HepG2 (cell line): ENCODE results near the gene COL26A1. TPM values are rescaled to one million over a fixed set of nuclear protein-coding genes. Genes with fewer than 3 reads are reported as not detected.
"Not testable (repeated sequence)": the region's sequence is repeated elsewhere in the genome, so short reads cannot be mapped to it uniquely, and the experiment has no call there.

Experiments used
- ATAC-seq: fragments of 200-7000 bp; cut with Tn5 transposase; 3 replicates; pipeline ENCODE4 v1.9.1; 2020; ENCODE audit warnings: mild to moderate bottlenecking, moderate library complexity
- BruUV-seq: library from RNA; stranded (reverse); fragments of 400-500 nt; replicated peaks from 2 replicates; lab custom pipeline; 2021; lab: Mats Ljungman, UMichigan
- CTCF ChIA-PET: fragments of 300-600 bp; formaldehyde crosslinking; extraction: SDS; loops from one replicate; lab custom pipeline; 2021; ENCODE audit warnings: low total read pairs, inconsistent platforms, low intra/inter-chr PET ratio; lab: Yijun Ruan, JAX
- POLR2A ChIA-PET: fragments of 350-600 bp; sonication (Branson Sonifier 250); formaldehyde crosslinking; loops from one replicate; lab custom pipeline; 2020; ENCODE audit warnings: antibody characterized with exemption, inconsistent platforms; lab: Yijun Ruan, JAX
- DNase-seq: peaks from one replicate; pipeline ENCODE4 v3.0.0-alpha.2; 2015; ENCODE audit warnings: low spot score
- FAIRE-seq: peaks from 3 replicates; lab custom pipeline; 2011; peaks lifted over from hg19 to GRCh38; lab: Jason Lieb, UNC
- H2AFZ ChIP-seq: one replicate; pipeline ENCODE4 v1.6.1; 2011; ENCODE audit warnings: low read length, inconsistent platforms
- H3K27ac ChIP-seq: fragments of 300-600 bp; 3 replicates; pipeline ENCODE4 v1.8.0; 2011; ENCODE audit warnings: mixed run types, mild to moderate bottlenecking, mixed read lengths, low read length, inconsistent platforms; ENCODE audit not compliant: insufficient read depth; ENCODE audit errors: extremely low read length
- H3K27me3 ChIP-seq, 2 experiments: fragments of 200-600 bp in 1 of 2; 2 replicates in 1 of 2; 3 replicates in 1 of 2; pipeline versions ENCODE4 v1.6.0 to v1.8.0; 2011; ENCODE audit warnings: low read length in 2 of 2, mild to moderate bottlenecking in 2 of 2, moderate library complexity in 2 of 2, inconsistent platforms in 1 of 2; ENCODE audit not compliant: insufficient read depth in 2 of 2, control insufficient read depth in 1 of 2
- H3K36me3 ChIP-seq, 2 experiments: fragments of 200-600 bp in 1 of 2; replicated peaks in 1 of 2; 2 replicates in 1 of 2; 3 replicates in 1 of 2; pipeline versions ENCODE4 v1.5.1 to v1.8.0; 2011; ENCODE audit warnings: low read length in 2 of 2, inconsistent platforms in 1 of 2; ENCODE audit not compliant: insufficient read depth in 2 of 2, control insufficient read depth in 1 of 2
- H3K4me1 ChIP-seq: 2 replicates; pipeline ENCODE4 v1.5.1; 2012; ENCODE audit warnings: low read length, inconsistent platforms; ENCODE audit not compliant: insufficient read depth
- H3K4me2 ChIP-seq: 2 replicates; pipeline ENCODE4 v1.6.0; 2011; ENCODE audit warnings: low read depth, low read length, inconsistent platforms
- H3K4me3 ChIP-seq, 3 experiments: fragments of 200-600 bp in 1 of 3; sonication (generic), shearing (Covaris generic) in 1 of 3; replicated peaks in 1 of 3; 2 replicates each; pipeline ENCODE4 v1.5.1; 2011 to 2016; ENCODE audit warnings: low read length in 3 of 3, inconsistent platforms in 2 of 3, low read depth in 2 of 3, mild to moderate bottlenecking in 2 of 3, control low read depth in 1 of 3, mixed read lengths in 1 of 3; ENCODE audit not compliant: insufficient read depth in 1 of 3
- H3K79me2 ChIP-seq: one replicate; pipeline ENCODE4 v1.6.1; 2011; ENCODE audit warnings: low read length, inconsistent platforms; ENCODE audit not compliant: insufficient read depth
- H3K9ac ChIP-seq: 2 replicates; pipeline ENCODE4 v1.6.0; 2011; ENCODE audit warnings: mild to moderate bottlenecking, low read depth, low read length, inconsistent platforms; ENCODE audit not compliant: insufficient read depth
- H3K9me3 ChIP-seq: 2 replicates; pipeline ENCODE4 v1.5.1; 2012; ENCODE audit warnings: mild to moderate bottlenecking, low read length
- H4K20me1 ChIP-seq: 2 replicates; pipeline ENCODE4 v1.6.0; 2011; ENCODE audit warnings: inconsistent platforms, mild to moderate bottlenecking, low read length, moderate library complexity; ENCODE audit not compliant: insufficient read depth
- ELF1 ChIP-seq: sonication (generic); formaldehyde crosslinking; IDR thresholded peaks from 2 replicates; pipeline ENCODE4 v1.4.0; 2020; ENCODE audit warnings: missing genetic modification reagents
- HOXA9 ChIP-seq: sonication (generic); formaldehyde crosslinking; IDR thresholded peaks from 2 replicates; pipeline ENCODE4 v1.8.1; 2022; ENCODE audit warnings: missing genetic modification reagents, mild to moderate bottlenecking, moderate library complexity, borderline replicate concordance
- KMT2B ChIP-seq: IDR thresholded peaks from 2 replicates; pipeline ENCODE4 v1.6.1; 2016; ENCODE audit warnings: missing genetic modification reagents, missing compliant biosample characterization
- MEIS2 ChIP-seq: sonication (generic); formaldehyde crosslinking; IDR thresholded peaks from 2 replicates; pipeline ENCODE4 v1.9.0; 2021; ENCODE audit warnings: mild to moderate bottlenecking, missing genetic modification reagents
- PPARG ChIP-seq: conservative IDR thresholded peaks from 2 replicates; pipeline ENCODE4 v1.6.1; 2016; ENCODE audit warnings: missing biosample characterization, missing genetic modification reagents
- SATB2 ChIP-seq: sonication (generic); formaldehyde crosslinking; IDR thresholded peaks from 2 replicates; pipeline ENCODE4 v1.5.0; 2020; ENCODE audit warnings: missing genetic modification reagents
- ZNF225 ChIP-seq: sonication (generic); formaldehyde crosslinking; IDR thresholded peaks from 2 replicates; pipeline ENCODE4 v1.4.0; 2020; ENCODE audit warnings: mild to moderate bottlenecking, missing genetic modification reagents
- ZNF331 ChIP-seq: sonication (generic); formaldehyde crosslinking; IDR thresholded peaks from 2 replicates; pipeline ENCODE4 v1.4.0; 2020; ENCODE audit warnings: missing genetic modification reagents
- ZNF557 ChIP-seq: sonication (generic); formaldehyde crosslinking; IDR thresholded peaks from 2 replicates; pipeline ENCODE4 v1.4.0; 2020; ENCODE audit warnings: missing genetic modification reagents
- ZNF619 ChIP-seq: sonication (generic); formaldehyde crosslinking; IDR thresholded peaks from 2 replicates; pipeline ENCODE4 v1.4.0; 2020; ENCODE audit warnings: mild to moderate bottlenecking, missing genetic modification reagents
- WGBS: methylation state at CpG from one replicate; pipeline ENCODE4 v1.1.6; 2017; ENCODE audit warnings: low lambda C conversion rate; 5-methylcytosine and 5-hydroxymethylcytosine counted together
- in situ Hi-C: cut with HindIII; loops from 2 replicates; pipeline ENCODE4 v1.10.0; 2017; ENCODE audit warnings: low pct_unique_long_range_greater_than_20kb; ENCODE audit not compliant: extremely low pct_ligation_motif_present
- intact Hi-C: fragments of 100-400 bp; cut with micrococcal nuclease; formaldehyde crosslinking; loops from one replicate; pipeline ENCODE4 v1.10.0; 2022; ENCODE audit not compliant: unreplicated experiment
- polyA plus RNA-seq, 8 experiments: library from polyadenylated mRNA; depleted of rRNA in 3 of 8; stranded (reverse) in 7 of 8; unstranded in 1 of 8; fragments of >200 nt; fragmentation: Illumina TruSeq in 4 of 8; extraction: Trizol in 4 of 8; gene quantifications; 2 replicates each; pipeline versions ENCODE4 v1.2.1 to v1.2.3, GENCODE V29; 2011 to 2016; ENCODE audit warnings: low read depth in 4 of 8, missing spikeins in 1 of 8, mixed read lengths in 1 of 8; ENCODE audit not compliant: insufficient read depth in 1 of 8
- total RNA-seq, 5 experiments: library from RNA; depleted of rRNA; stranded (reverse); fragments of >200 nt; fragmentation: Illumina TruSeq; extraction: Trizol; gene quantifications; 2 replicates each; pipeline ENCODE4 v1.2.3, GENCODE V29; 2016; ENCODE audit warnings: low read depth in 1 of 5
- TF ChIP-seq, protein P1 (sequence below): sonication (generic); formaldehyde crosslinking; IDR thresholded peaks from 2 replicates; pipeline ENCODE4; 2020; ENCODE audit warnings: missing genetic modification reagents, mild to moderate bottlenecking, borderline replicate concordance
- TF ChIP-seq, protein P2 (sequence below): sonication (generic); formaldehyde crosslinking; IDR thresholded peaks from 2 replicates; pipeline ENCODE4 v1.8.1; 2023; ENCODE audit warnings: missing genetic modification reagents, mild to moderate bottlenecking, borderline replicate concordance

The COL26A1 gene
- total and polyA plus RNA-seq, 2 of the 13 experiments (the other 11 are each of a cell fraction or from before 2014, with no cell fraction given), result 7.8 to 9.2 TPM

GRCh38 chr7:101347477-101347876, 15.2 kb upstream of the COL26A1 start:
- Histone ChIP-seq H3K27ac (no peak overlapping the region), H3K4me1 (peaks cover 12% of the 10 kb centered on the region), H3K4me2 (no peak overlapping the region), H3K27me3 (no peaks in the 10 kb centered on the region), H3K9me3 (no peaks in the 10 kb centered on the region), H3K79me2 (no peaks in the 10 kb centered on the region), H3K9ac (no peak overlapping the region), H2AFZ (no peak overlapping the region), H3K36me3 (no peaks in the 10 kb centered on the region), H3K4me3 (no peak overlapping the region), H4K20me1 (no peaks in the 10 kb centered on the region)
- DNase-seq, result no peak
- FAIRE-seq, result no peak
- POLR2A ChIA-PET, result no interaction called here
- 85% methylated on average over 14 of the region's 15 CpGs for WGBS
- in situ Hi-C loops (no loop called here), intact Hi-C loops (no loop called here)
- TF ChIP-seq ZNF331, result no peak
- no peak for TF ChIP-seq ZNF619 (CRISPR knock-in tag)
- TF ChIP-seq ZNF225 (CRISPR knock-in tag), result no peak
- TF ChIP-seq, protein P1, sequence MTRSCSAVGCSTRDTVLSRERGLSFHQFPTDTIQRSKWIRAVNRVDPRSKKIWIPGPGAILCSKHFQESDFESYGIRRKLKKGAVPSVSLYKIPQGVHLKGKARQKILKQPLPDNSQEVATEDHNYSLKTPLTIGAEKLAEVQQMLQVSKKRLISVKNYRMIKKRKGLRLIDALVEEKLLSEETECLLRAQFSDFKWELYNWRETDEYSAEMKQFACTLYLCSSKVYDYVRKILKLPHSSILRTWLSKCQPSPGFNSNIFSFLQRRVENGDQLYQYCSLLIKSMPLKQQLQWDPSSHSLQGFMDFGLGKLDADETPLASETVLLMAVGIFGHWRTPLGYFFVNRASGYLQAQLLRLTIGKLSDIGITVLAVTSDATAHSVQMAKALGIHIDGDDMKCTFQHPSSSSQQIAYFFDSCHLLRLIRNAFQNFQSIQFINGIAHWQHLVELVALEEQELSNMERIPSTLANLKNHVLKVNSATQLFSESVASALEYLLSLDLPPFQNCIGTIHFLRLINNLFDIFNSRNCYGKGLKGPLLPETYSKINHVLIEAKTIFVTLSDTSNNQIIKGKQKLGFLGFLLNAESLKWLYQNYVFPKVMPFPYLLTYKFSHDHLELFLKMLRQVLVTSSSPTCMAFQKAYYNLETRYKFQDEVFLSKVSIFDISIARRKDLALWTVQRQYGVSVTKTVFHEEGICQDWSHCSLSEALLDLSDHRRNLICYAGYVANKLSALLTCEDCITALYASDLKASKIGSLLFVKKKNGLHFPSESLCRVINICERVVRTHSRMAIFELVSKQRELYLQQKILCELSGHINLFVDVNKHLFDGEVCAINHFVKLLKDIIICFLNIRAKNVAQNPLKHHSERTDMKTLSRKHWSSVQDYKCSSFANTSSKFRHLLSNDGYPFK, result no peak
- no peak for TF ChIP-seq HOXA9 (CRISPR knock-in tag)
- no peak for TF ChIP-seq PPARG (CRISPR knock-in tag)
- TF ChIP-seq MEIS2 (CRISPR knock-in tag), result no peak
- no peak for TF ChIP-seq SATB2
- TF ChIP-seq ZNF557 (CRISPR knock-in tag), result no peak
- no peak for TF ChIP-seq KMT2B (CRISPR knock-in tag)
- no peak for TF ChIP-seq ELF1 (CRISPR knock-in tag)
- TF ChIP-seq, protein P2, sequence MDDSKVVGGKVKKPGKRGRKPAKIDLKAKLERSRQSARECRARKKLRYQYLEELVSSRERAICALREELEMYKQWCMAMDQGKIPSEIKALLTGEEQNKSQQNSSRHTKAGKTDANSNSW (CRISPR knock-in tag), result no peak
- no TSS peak for BruUV-seq
- ATAC-seq, result no peak
- CTCF ChIA-PET, result no interaction called here

DNA sequence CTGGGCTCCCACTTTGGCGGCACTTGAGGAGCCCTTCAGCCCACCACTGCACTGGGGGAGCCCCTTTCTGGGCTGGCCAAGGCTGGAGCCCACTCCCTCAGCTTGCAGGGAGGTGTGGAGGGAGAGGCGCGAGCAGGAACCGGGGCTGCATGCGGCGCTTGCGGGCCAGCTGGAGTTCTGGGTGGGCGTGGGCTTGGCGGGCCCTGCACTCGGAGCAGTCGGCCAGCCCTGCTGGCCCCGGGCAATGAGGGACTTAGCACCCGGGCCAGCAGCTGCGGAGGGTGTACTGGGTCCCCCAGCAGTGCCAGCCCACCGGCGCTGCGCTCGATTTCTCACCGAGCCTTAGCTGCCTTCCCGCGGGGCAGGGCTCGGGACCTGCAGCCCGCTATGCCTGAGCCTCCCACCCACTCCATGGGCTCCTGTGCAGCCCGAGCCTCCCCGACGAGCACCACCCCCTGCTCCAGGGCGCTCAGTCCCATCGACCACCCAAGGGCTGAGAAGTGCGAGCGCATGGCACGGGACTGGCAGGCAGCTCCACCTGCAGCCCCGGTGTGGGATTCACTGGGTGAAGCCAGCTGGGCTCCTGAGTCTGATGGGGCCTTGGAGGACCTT, 14.1 kb upstream of the COL26A1 start:
- H3K9ac ChIP-seq, H3K27ac ChIP-seq, H3K4me3 ChIP-seq, DNase-seq, H4K20me1 ChIP-seq, H3K36me3 ChIP-seq, H3K79me2 ChIP-seq, POLR2A ChIA-PET, H3K27me3 ChIP-seq, CTCF ChIA-PET, H3K4me2 ChIP-seq, ATAC-seq, BruUV-seq, FAIRE-seq, in situ Hi-C loops, intact Hi-C loops, H2AFZ ChIP-seq, H3K9me3 ChIP-seq: not testable (repeated sequence)
- WGBS, result 92% methylated on average over 5 of the region's 32 CpGs
- peaks cover 20% of the 10 kb centered on the region for H3K4me1 ChIP-seq
